ENCODE results near the gene MVD. TPM values are rescaled to one million over a fixed set of nuclear protein-coding genes. Genes with fewer than 3 reads are reported as not detected.

MVD gene
- total and polyA plus RNA-seq, 2 of the 4 experiments (the other 2 are of a cell fraction): 18.3 to 28.4 TPM

GRCh38 chr16:88686439-88687253, 23.8 kb upstream of the MVD start, which contains the start of gene SNAI3:
TSS of gene SNAI3 (minus strand) at chr16:88686507. CDS start at chr16:88686406, 101 bp downstream.
- CTCF ChIA-PET: no interaction called here
- intact Hi-C loops (cut with micrococcal nuclease): loop anchor here (1.0 kb wide), 1 partner anchor 15 kb away; no protein-coding TSS in a partner anchor
- no peaks in the 10 kb centered on the region for H3K79me1 ChIP-seq (ENCODE audit: low read depth in 1 of 2, low read length in 2 of 2)
- H2BK20ac ChIP-seq (ENCODE audit: low read depth, low read length): no peak within 1 kb of the TSS
- H3K27me3 ChIP-seq (ENCODE audit: control insufficient read depth, insufficient read depth, low read length): peaks cover 40% of the 10 kb centered on the region
- no peak within 1 kb of the TSS for H3K4ac ChIP-seq (ENCODE audit: low read depth, low read length)
- H3K14ac ChIP-seq (replicated peaks; ENCODE audit: low read depth, low read length): no peak within 1 kb of the TSS
- no peak within 1 kb of the TSS for H4K91ac ChIP-seq (ENCODE audit: insufficient read depth, low read depth, low read length)
- H2BK15ac ChIP-seq (ENCODE audit: low read depth, low read length): no peak within 1 kb of the TSS
- no peak within 1 kb of the TSS for H3K27ac ChIP-seq (ENCODE audit: insufficient read depth, low read length)
- POLR2A ChIA-PET (ENCODE audit: unreplicated experiment): no interaction called here
- H2AK5ac ChIP-seq (ENCODE audit: low read depth, low read length): peak within 1 kb of the TSS; percentile 33; the same call in 1 of the 2 replicates
- peak; percentile 90 for ATAC-seq (ENCODE audit: low read depth)
- no peak within 1 kb of the TSS for H3K18ac ChIP-seq (ENCODE audit: low read depth, low read length)
- BruUV-seq (replicated peaks): no TSS peak
- H2AK9ac ChIP-seq (replicated peaks; ENCODE audit: low read depth, low read length, poor library complexity): peak within 1 kb of the TSS; percentile 68
- no peak within 1 kb of the TSS for H3K56ac ChIP-seq (ENCODE audit: extremely low read depth, insufficient read depth, low read length)
- H4K8ac ChIP-seq (ENCODE audit: low read depth in 2 of 2, low read length in 2 of 2): no peak within 1 kb of the TSS
- H3K9ac ChIP-seq (ENCODE audit: low read depth, low read length): no peak within 1 kb of the TSS
- dilution Hi-C loops (cut with HindIII; ENCODE audit: low sequenced_read_pairs, unreplicated experiment): no loop called here
- H2BK5ac ChIP-seq (ENCODE audit: low read depth, low read length, poor library complexity, severe bottlenecking): no peak within 1 kb of the TSS
- DNase-seq: peak; percentile 24
- in situ Hi-C loops (cut with MboI; ENCODE audit: low sequenced_read_pairs): no loop called here
- H3K4me1 ChIP-seq (ENCODE audit: control insufficient read depth, insufficient read depth, low read length): peaks cover 7% of the 10 kb centered on the region; the same call in 1 of the 2 replicates
- H3K23ac ChIP-seq (ENCODE audit: low read depth, low read length): no peak within 1 kb of the TSS
- H4K20me1 ChIP-seq (ENCODE audit: insufficient read depth, low read length): peaks cover 7% of the 10 kb centered on the region; the same call in 1 of the 2 replicates
- peak within 1 kb of the TSS; percentile 43 for H3K4me3 ChIP-seq (ENCODE audit: insufficient read depth, low read depth, low read length)
- 5% methylated on average over 23 of the region's 65 CpGs; no CpG with 5 or more reads in 1 of the 2 experiments for WGBS, 2 experiments (ENCODE audit: extremely low coverage in 2 of 2, insufficient read length in 1 of 2)
- H3K9me3 ChIP-seq (ENCODE audit: control insufficient read depth, insufficient read depth, low read length): no peaks in the 10 kb centered on the region
- no peaks in the 10 kb centered on the region for H3K36me3 ChIP-seq (ENCODE audit: control insufficient read depth, insufficient read depth, low read length)
- H4K5ac ChIP-seq (ENCODE audit: low read depth, low read length): no peak within 1 kb of the TSS
- no peak within 1 kb of the TSS for H2BK120ac ChIP-seq (ENCODE audit: low read depth, low read length)
- H3K9me1 ChIP-seq (ENCODE audit: insufficient read depth, low read length): no peaks in the 10 kb centered on the region
- TF ChIP-seq MXI1 (IDR thresholded peaks at IDR 0.05; ENCODE audit: borderline replicate concordance, low read depth, low read length) (no peak), MAZ (IDR thresholded peaks at IDR 0.05; ENCODE audit: borderline replicate concordance, low read depth, low read length) (no peak), BHLHE40 (IDR thresholded peaks at IDR 0.05; ENCODE audit: low read depth, low read length) (no peak), CEBPB (IDR thresholded peaks at IDR 0.05; ENCODE audit: low read depth, low read length) (no peak), RFX5 (IDR thresholded peaks at IDR 0.05; ENCODE audit: low read depth, low read length) (no peak), USF2 (IDR thresholded peaks at IDR 0.05; ENCODE audit: low read depth, low read length) (no peak), MAFK (IDR thresholded peaks at IDR 0.05; ENCODE audit: low read depth, low read length) (no peak), SMC3 (IDR thresholded peaks at IDR 0.05; ENCODE audit: low read depth, low read length) (no peak)
- H3K4me2 ChIP-seq (ENCODE audit: low read depth, low read length): peak within 1 kb of the TSS; percentile 67
- H2AFZ ChIP-seq (replicated peaks; ENCODE audit: low read length, poor library complexity): peak within 1 kb of the TSS; percentile 91
